Lower lobe of right lung (tissue), 2 donors: ENCODE results near the gene RAP1GAP. TPM values are rescaled to one million over a fixed set of nuclear protein-coding genes. Genes with fewer than 3 reads are reported as not detected.

Source experiments
- ATAC-seq, 2 donors: fragments of 200-7000 bp; cut with Tn5 transposase; one replicate each; pipeline ENCODE4 v1.9.1; 2020 to 2022; ENCODE audit warnings: mild to moderate bottlenecking in 2 of 2, moderate library complexity in 2 of 2
- DNase-seq: peaks from one replicate; pipeline ENCODE4 v3.0.0-alpha.2; 2020
- H3K27ac ChIP-seq: fragments of 200-600 bp; one replicate; pipeline ENCODE4 v1.8.0; 2022
- H3K27me3 ChIP-seq: fragments of 200-600 bp; one replicate; pipeline ENCODE4 v1.8.0; 2022; ENCODE audit warnings: low read depth
- H3K36me3 ChIP-seq: fragments of 200-600 bp; one replicate; pipeline ENCODE4 v1.8.0; 2022; ENCODE audit warnings: mild to moderate bottlenecking
- H3K4me1 ChIP-seq: fragments of 200-600 bp; one replicate; pipeline ENCODE4 v1.8.0; 2022
- H3K4me3 ChIP-seq: fragments of 200-600 bp; one replicate; pipeline ENCODE4 v1.8.0; 2022; ENCODE audit warnings: mild to moderate bottlenecking
- H3K9me3 ChIP-seq: fragments of 200-600 bp; one replicate; pipeline ENCODE4 v1.8.0; 2022
- intact Hi-C: fragments of 100-400 bp; cut with DNase I; formaldehyde crosslinking; loops from one replicate; pipeline ENCODE4 v1.11.0; 2022
- total RNA-seq: library from RNA; stranded (reverse); fragmentation: NEBNext Ultra II Directional; extraction: Animal tissue kit (Norgen Biotek cat#: 25700); gene quantifications from one replicate; pipeline ENCODE4 v1.2.1, GENCODE V29; 2021
- TF ChIP-seq, protein P1 (sequence below): fragments of 200-600 bp; IDR thresholded peaks from one replicate; pipeline ENCODE4 v1.8.0; 2022; ENCODE audit warnings: antibody characterized with exemption, mild to moderate bottlenecking
- donor health status: DM: no; HTN: yes; CAD: no; lungs with severe emphysema.

Gene RAP1GAP
- total RNA-seq, 1 donor from 2014 or later = 33.7 TPM

DNA sequence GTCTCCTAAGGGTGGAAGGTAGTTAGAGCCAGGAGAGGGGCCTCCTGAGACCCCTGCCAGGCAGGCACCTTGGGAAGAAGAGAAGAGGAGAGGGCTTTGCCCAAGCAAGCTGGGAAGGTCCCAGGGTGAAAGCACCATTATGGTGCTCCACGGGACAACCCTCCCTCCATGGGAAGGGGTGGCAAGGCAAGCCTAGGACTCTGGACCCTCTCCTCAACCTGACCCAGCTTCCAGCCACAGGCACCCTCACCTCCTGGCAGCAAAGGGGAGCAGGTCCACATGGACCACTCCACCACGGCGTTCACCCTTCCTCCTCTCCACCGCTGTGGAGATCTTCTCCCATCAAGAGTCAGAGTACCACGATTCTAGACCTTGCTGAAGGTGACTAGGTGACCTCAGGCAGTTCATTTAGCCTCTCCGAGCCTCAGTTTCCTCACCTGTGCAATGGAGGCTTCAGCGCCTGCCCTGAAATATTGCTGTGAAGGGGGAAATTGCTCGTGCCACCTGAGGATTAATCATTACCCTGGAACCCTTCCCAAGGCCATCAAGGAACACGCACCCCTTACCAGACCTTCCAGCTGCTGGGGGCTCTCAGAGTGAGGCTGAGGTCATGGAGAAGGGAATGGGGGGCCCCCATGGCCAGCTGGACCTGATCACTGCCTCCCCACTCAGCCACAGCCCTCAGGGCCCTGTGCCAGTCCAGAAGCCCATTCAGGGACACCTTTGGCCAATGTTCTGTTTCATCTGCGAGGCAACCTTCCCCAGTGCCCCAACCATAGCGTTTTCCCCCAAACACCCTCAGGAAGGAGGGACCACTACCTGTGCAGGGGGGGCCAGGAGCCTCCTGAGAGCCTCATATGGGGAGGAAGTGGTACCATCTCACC is 1.6 kb downstream of the RAP1GAP start:
- Histone ChIP-seq H3K4me3 (no peak overlapping the region), H3K4me1 (peaks cover 37% of the 10 kb centered on the region), H3K9me3 (no peaks in the 10 kb centered on the region), H3K27me3 (peaks cover 50% of the 10 kb centered on the region), H3K36me3 (no peaks in the 10 kb centered on the region), H3K27ac (no peak overlapping the region)
- DNase-seq (no peak), ATAC-seq (no peak)
- intact Hi-C loops = no loop called here
- TF ChIP-seq, protein P1, sequence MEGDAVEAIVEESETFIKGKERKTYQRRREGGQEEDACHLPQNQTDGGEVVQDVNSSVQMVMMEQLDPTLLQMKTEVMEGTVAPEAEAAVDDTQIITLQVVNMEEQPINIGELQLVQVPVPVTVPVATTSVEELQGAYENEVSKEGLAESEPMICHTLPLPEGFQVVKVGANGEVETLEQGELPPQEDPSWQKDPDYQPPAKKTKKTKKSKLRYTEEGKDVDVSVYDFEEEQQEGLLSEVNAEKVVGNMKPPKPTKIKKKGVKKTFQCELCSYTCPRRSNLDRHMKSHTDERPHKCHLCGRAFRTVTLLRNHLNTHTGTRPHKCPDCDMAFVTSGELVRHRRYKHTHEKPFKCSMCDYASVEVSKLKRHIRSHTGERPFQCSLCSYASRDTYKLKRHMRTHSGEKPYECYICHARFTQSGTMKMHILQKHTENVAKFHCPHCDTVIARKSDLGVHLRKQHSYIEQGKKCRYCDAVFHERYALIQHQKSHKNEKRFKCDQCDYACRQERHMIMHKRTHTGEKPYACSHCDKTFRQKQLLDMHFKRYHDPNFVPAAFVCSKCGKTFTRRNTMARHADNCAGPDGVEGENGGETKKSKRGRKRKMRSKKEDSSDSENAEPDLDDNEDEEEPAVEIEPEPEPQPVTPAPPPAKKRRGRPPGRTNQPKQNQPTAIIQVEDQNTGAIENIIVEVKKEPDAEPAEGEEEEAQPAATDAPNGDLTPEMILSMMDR = no peak

DNA sequence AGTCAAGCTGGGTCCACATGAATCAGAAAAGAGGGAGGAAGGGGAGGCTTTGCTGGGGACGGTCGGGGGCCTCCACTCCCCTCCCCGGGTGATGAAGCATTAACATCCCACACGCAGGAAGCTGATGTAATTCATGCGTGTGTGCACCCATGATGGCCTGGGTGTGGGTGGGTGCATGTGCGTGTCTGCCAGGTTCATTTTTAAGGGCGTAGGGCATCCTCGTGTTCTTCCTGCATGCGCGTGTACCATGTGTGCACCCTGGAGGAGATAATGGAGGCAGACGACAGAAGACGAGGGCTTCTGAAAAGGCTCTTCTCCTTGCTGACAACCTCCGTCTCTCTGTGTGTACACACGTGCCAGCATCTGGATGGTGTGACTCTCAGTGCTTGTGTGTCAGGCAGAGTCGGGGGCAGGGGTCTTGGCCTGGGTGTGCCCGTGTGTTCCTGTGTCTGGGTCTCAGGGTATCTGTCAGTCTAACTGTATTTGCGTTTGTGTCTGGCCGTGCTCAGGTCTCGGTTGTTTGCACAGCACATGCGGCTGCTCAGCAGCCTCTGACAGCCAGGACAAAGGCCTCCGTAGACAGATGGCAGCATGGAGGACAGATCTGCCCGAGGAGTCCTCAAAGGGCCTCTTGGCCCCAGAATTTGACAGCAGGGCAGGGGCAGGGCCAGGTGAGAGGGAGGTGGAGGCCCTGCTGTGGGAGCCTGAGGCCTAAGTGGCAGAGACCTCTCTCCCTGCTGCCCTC is 2.4 kb downstream of the RAP1GAP start:
- ATAC-seq (no peak), DNase-seq (no peak)
- TF ChIP-seq, protein P1 = no peak
- Histone ChIP-seq H3K36me3 (no peaks in the 10 kb centered on the region), H3K27me3 (peaks cover 50% of the 10 kb centered on the region), H3K4me3 (no peak overlapping the region), H3K27ac (no peak overlapping the region), H3K9me3 (no peaks in the 10 kb centered on the region), H3K4me1 (peaks cover 28% of the 10 kb centered on the region)
- intact Hi-C loops = no loop called here

DNA sequence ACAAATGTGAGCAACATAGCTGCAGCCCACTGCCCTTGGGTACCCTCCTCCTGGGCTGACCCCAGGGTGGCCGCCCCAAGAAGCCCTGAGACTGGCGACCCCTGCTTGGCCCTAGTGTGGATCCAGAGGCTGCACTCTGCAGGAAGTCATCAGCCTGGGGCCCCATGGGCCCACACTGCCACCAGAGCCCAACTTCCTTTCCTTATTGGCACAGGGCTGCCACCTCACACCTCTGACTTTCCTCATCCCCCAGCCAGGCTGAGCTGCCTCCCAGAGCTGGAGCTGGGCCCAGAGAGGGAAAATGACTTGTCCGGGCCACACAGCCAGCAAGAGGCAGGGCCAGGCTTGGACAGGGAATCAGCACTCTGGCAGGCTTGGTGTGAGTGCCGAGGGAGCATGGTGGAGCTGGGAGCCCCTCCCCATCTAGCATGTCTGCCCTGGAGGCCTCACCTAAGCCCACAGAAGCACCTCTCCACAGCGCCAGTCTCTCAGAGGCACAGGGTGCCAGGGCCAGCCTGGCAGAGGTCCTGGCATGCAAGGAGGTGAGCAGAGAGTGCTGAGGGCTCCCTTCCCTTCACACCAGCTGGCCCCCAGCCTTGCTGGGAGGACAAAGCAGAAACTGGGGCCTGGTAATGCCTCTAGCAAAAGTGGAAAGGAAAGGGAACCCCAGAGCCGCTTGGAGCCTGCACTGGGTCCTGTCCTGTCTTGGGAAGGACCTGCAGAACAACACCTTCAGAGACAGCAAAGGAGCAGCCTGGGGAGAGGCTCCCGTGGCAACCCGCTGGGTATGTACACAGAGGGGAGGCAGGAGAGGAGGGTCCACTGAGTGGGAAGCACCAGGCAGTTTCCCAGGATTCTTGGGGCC is 3.2 kb downstream of the RAP1GAP start:
- peaks cover 25% of the 10 kb centered on the region for H3K4me1 ChIP-seq
- H3K4me3 ChIP-seq = no peak overlapping the region
- TF ChIP-seq, protein P1 = no peak
- ATAC-seq (peak in 1 of 2 donors; percentile 7), DNase-seq (no peak)
- no peak overlapping the region for H3K27ac ChIP-seq
- peaks cover 50% of the 10 kb centered on the region for H3K27me3 ChIP-seq
- intact Hi-C loops = no loop called here
- H3K9me3 ChIP-seq = no peaks in the 10 kb centered on the region
- H3K36me3 ChIP-seq = no peaks in the 10 kb centered on the region

DNA sequence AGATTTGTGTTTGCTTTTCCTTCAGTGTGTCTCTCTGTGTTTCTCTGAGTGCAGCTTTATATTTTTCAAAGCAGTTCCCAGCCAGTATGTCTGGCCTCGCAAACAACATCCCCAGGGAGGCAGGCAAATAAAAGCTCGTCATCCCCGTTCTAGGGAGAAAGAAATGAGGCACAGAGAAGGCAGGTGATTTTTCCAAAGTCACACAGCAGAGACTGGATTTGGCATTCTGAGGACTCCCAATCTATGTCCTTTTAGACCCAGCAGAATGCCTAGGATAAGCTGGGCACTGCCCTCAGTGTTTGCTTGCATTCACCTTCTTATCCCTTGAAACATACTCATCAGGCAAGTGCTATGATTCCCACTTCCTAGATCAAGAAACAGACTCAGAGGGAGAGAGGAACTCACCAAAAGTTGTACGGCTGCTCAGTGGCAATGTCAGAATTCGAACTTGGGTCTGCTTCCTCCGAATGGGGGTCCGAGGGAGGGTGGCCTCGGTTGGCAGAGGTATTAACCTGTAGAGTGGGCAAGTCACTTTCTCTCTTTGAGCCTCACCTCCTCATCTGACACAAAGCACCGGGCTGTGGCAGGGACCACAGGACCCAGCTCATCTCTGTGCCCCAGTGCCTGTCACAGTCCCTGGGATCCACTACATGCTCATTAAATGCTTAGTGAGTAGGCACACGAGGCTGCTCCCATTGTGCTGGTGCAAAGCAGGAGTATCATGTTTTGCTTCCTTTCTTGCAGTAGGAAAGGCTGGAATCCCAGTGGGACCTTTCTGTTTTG is 4.2 kb downstream of the RAP1GAP start:
- no peaks in the 10 kb centered on the region for H3K36me3 ChIP-seq
- no peak for ATAC-seq

More for the DNA sequence above, 4.2 kb downstream of the RAP1GAP start:
- Histone ChIP-seq H3K9me3 (no peaks in the 10 kb centered on the region), H3K4me3 (no peak overlapping the region), H3K27ac (no peak overlapping the region), H3K4me1 (peaks cover 25% of the 10 kb centered on the region), H3K27me3 (peaks cover 50% of the 10 kb centered on the region)
- DNase-seq = no peak
- intact Hi-C loops = no loop called here
- TF ChIP-seq, protein P1 = no peak
